ENCODE measurements around the gene KAZN.

KAZN gene

GRCh38 chr1:14951766-14952165, 353.3 kb downstream of the KAZN start:
- Mint-ChIP-seq H3K9me3 (no peaks in the 10 kb centered on the region), H3K27me3 (peaks cover 11% of the 10 kb centered on the region), H3K4me3 (no peak overlapping the region), H3K27ac (no peak overlapping the region), H3K4me1 (ENCODE audit: low read depth) (peaks cover 5% of the 10 kb centered on the region), H3K36me3 (ENCODE audit: low read depth) (no peaks in the 10 kb centered on the region)
- intact Hi-C loops (cut with micrococcal nuclease): no loop called here

- Mint-ChIP-seq H3K9me3 (no peaks in the 10 kb centered on the region), H3K27ac (no peak overlapping the region), H3K4me1 (ENCODE audit: low read depth) (no peaks in the 10 kb centered on the region), H3K27me3 (peaks cover 3% of the 10 kb centered on the region), H3K4me3 (no peak overlapping the region), H3K36me3 (ENCODE audit: low read depth) (no peaks in the 10 kb centered on the region)
- intact Hi-C loops (cut with micrococcal nuclease): no loop called here
Observed at GRCh38 chr1:14952626-14953314, 354.3 kb downstream of the KAZN start.

GRCh38 chr1:14954210-14954609, 355.7 kb downstream of the KAZN start:
- Mint-ChIP-seq H3K9me3 (no peaks in the 10 kb centered on the region), H3K4me3 (no peak overlapping the region), H3K36me3 (ENCODE audit: low read depth) (no peaks in the 10 kb centered on the region), H3K27me3 (no peaks in the 10 kb centered on the region), H3K4me1 (ENCODE audit: low read depth) (no peaks in the 10 kb centered on the region), H3K27ac (no peak overlapping the region)
- intact Hi-C loops (cut with micrococcal nuclease): no loop called here

GRCh38 chr1:14954930-14955329, 356.4 kb downstream of the KAZN start:
- Mint-ChIP-seq H3K27ac (no peak overlapping the region), H3K27me3 (no peaks in the 10 kb centered on the region), H3K9me3 (no peaks in the 10 kb centered on the region), H3K4me1 (ENCODE audit: low read depth) (no peaks in the 10 kb centered on the region), H3K36me3 (ENCODE audit: low read depth) (no peaks in the 10 kb centered on the region), H3K4me3 (no peak overlapping the region)
- intact Hi-C loops (cut with micrococcal nuclease): no loop called here

GRCh38 chr1:14955402-14955801, 356.9 kb downstream of the KAZN start:
- intact Hi-C loops (cut with micrococcal nuclease): no loop called here
- no peaks in the 10 kb centered on the region for H3K27me3 Mint-ChIP-seq
- H3K36me3 Mint-ChIP-seq (ENCODE audit: low read depth): no peaks in the 10 kb centered on the region
- no peak overlapping the region for H3K27ac Mint-ChIP-seq
- no peak overlapping the region for H3K4me3 Mint-ChIP-seq
- no peaks in the 10 kb centered on the region for H3K9me3 Mint-ChIP-seq
- no peaks in the 10 kb centered on the region for H3K4me1 Mint-ChIP-seq (ENCODE audit: low read depth)

GRCh38 chr1:14955976-14956375, 357.5 kb downstream of the KAZN start:
- no peaks in the 10 kb centered on the region for H3K9me3 Mint-ChIP-seq
- H3K36me3 Mint-ChIP-seq (ENCODE audit: low read depth): no peaks in the 10 kb centered on the region
- H3K27me3 Mint-ChIP-seq: no peaks in the 10 kb centered on the region
- intact Hi-C loops (cut with micrococcal nuclease): no loop called here
- no peaks in the 10 kb centered on the region for H3K4me1 Mint-ChIP-seq (ENCODE audit: low read depth)
- H3K4me3 Mint-ChIP-seq: no peak overlapping the region
- H3K27ac Mint-ChIP-seq: no peak overlapping the region

- Mint-ChIP-seq H3K9me3 (no peaks in the 10 kb centered on the region), H3K27me3 (no peaks in the 10 kb centered on the region), H3K4me1 (ENCODE audit: low read depth) (no peaks in the 10 kb centered on the region), H3K27ac (no peak overlapping the region), H3K4me3 (no peak overlapping the region), H3K36me3 (ENCODE audit: low read depth) (no peaks in the 10 kb centered on the region)
- intact Hi-C loops (cut with micrococcal nuclease): no loop called here
Observed at GRCh38 chr1:14956579-14957195, 358.2 kb downstream of the KAZN start.

GRCh38 chr1:14957375-14958098, 359.1 kb downstream of the KAZN start:
- Mint-ChIP-seq H3K27me3 (no peaks in the 10 kb centered on the region), H3K9me3 (no peaks in the 10 kb centered on the region), H3K27ac (no peak overlapping the region), H3K4me3 (no peak overlapping the region), H3K36me3 (ENCODE audit: low read depth) (no peaks in the 10 kb centered on the region), H3K4me1 (ENCODE audit: low read depth) (no peaks in the 10 kb centered on the region)
- intact Hi-C loops (cut with micrococcal nuclease): no loop called here

- intact Hi-C loops (cut with micrococcal nuclease): no loop called here
- Mint-ChIP-seq H3K9me3 (no peaks in the 10 kb centered on the region), H3K36me3 (ENCODE audit: low read depth) (no peaks in the 10 kb centered on the region), H3K27me3 (no peaks in the 10 kb centered on the region), H3K27ac (no peak overlapping the region), H3K4me1 (ENCODE audit: low read depth) (no peaks in the 10 kb centered on the region), H3K4me3 (no peak overlapping the region)
Observed at GRCh38 chr1:14958249-14959058, 360.0 kb downstream of the KAZN start.

- H3K9me3 Mint-ChIP-seq: no peaks in the 10 kb centered on the region
- H3K4me3 Mint-ChIP-seq: no peak overlapping the region
Observed at GRCh38 chr1:14959059-14959694, 360.7 kb downstream of the KAZN start.

GRCh38 chr1:14961661-14962267, 363.3 kb downstream of the KAZN start:
- Mint-ChIP-seq H3K36me3 (ENCODE audit: low read depth) (no peaks in the 10 kb centered on the region), H3K4me3 (no peak overlapping the region), H3K9me3 (no peaks in the 10 kb centered on the region), H3K27me3 (no peaks in the 10 kb centered on the region), H3K4me1 (ENCODE audit: low read depth) (no peaks in the 10 kb centered on the region), H3K27ac (no peak overlapping the region)
- intact Hi-C loops (cut with micrococcal nuclease): no loop called here

More at GRCh38 chr1:14959059-14959694, 360.7 kb downstream of the KAZN start:
- no peaks in the 10 kb centered on the region for H3K36me3 Mint-ChIP-seq (ENCODE audit: low read depth)
- H3K4me1 Mint-ChIP-seq (ENCODE audit: low read depth): no peaks in the 10 kb centered on the region
- H3K27ac Mint-ChIP-seq: no peak overlapping the region
- no peaks in the 10 kb centered on the region for H3K27me3 Mint-ChIP-seq
- intact Hi-C loops (cut with micrococcal nuclease): no loop called here

- Mint-ChIP-seq H3K27ac (no peak overlapping the region), H3K4me1 (ENCODE audit: low read depth) (no peaks in the 10 kb centered on the region), H3K4me3 (no peak overlapping the region), H3K27me3 (no peaks in the 10 kb centered on the region), H3K9me3 (no peaks in the 10 kb centered on the region), H3K36me3 (ENCODE audit: low read depth) (no peaks in the 10 kb centered on the region)
- intact Hi-C loops (cut with micrococcal nuclease): no loop called here
Observed at GRCh38 chr1:14962407-14962806, 363.9 kb downstream of the KAZN start.
